Colon (tissue), 2 donors: ENCODE results near the gene ISOC1.

Source experiments
- FAIRE-seq: peaks from 2 replicates; lab custom pipeline; 2012; peaks lifted over from hg19 to GRCh38; lab: Jason Lieb, UNC
- donor health status: control.
- donor health status: control.

ISOC1 gene

DNA sequence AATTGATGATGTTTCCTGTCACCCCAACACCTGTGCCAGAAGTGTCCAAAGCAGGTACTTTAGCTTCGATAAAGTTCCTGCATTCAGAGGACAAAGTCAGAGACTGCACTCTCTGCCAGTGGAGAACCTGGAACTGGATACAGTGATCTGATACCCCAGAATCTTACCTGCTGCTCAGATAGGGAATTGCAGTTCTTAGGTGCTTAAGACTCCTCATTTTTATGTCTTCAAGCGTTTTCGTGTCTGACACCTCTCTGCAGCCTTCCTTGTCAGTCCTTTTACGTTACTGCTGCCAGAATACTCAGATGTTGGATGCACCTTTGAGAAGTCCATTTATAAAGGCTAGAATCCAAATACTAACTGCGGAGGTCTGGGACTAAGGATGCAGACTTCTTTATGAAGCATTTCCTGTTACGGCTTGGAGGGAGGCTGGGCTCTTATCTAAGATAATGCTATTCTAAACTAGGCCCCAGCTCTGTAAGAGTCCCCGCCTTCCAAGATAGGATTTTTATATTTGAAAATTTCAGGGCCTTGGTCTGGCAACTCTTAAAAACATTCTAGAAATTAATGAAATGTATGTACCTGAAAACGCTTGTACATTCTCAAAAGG is 1.9 kb downstream of the ISOC1 start:
- no peak for FAIRE-seq

DNA sequence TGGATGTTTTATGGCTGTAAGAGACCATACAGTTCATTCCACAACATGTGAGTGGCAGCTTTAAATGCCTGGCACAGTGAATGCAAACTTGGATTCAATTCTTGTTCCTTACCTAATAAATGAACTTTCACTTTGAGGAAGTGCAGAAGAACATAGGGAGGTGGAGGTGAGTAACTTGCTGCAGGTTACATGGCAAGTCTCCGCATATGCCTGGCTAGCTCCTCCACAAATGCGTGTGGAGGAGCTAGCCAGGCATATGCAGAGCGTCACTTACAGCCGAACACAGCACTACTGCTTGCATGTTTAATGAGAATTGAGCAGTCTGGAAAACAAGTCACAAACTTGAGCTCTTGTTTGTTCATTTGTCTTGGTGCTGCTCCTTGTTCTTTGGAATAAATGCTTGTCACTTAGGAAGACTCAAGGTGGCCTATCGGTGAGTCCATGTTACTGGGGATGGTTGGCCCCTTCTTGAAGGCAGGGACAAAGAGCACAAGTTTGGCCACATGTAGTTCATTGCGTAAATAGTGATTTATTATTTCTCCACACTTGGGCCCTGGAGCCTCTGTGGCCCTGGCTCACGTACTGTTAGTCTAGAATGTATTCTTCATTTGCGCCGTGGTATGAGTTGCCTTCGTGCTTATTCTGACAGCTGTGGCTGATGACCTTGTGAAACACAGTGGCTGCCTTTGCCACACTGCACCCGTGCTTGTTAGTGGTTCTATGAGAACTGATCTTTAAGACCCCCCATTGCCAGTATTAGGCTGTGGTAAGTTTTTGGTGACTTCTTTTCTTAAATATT is 3.1 kb downstream of the ISOC1 start:
- no peak for FAIRE-seq

DNA sequence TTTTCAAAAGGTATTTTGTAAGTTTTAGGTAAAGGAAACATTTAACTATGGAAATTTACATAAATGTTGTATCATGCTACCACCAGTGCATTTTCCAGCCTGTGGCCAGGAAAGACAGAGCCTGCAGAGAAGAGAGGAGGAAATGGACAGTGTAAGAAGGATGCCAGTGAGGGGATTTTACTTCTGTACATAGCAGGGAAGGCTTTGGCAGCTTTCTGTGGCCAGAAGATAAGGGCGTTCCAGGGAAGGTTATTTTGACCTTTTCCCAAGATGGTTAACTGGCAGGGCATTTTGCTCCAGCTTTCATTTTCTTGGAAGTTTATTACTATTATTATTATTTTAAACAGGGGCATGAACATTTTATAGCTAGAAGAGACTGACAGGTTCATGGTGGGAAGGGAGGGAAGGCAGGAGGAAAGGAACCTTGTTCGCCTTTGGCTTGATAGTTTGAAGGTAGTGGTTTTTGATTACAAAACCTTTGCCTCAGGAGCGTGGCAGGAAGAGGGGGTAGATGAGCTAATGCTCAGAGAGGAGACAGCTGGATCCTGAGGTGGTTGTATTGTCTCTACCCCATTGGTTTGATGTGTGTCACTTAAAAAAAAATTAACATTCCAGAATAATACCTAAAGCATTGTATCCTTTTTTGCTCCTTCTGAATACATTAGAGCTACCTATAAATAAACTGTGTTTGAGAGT is 4.1 kb downstream of the ISOC1 start:
- FAIRE-seq = no peak

GRCh38 chr5:129099184-129099569 is 4.6 kb downstream of the ISOC1 start:
- no peak for FAIRE-seq

- no peak for FAIRE-seq
These were observed 7.2 kb downstream of the ISOC1 start for GRCh38 chr5:129101794-129102193.

DNA sequence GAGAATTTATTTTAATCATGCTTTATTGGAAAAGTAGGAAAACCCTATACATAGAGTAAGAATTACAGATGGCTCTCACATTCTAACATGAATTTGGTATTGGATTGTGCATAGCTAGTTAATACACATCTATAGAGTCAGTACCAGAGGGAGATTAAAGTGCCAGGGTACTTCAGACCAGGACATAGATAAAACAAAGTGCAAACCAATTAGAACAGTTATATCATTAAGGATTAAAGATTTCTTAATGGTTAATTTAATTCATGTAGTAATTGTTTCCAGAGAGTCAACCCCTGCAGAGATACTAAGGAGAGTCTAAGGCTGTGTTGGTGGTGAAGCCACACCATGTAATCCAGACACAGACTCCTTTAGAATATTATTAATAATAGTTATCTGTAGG is 8.8 kb downstream of the ISOC1 start:
- no peak for FAIRE-seq

GRCh38 chr5:129104915-129105455 is 10.4 kb downstream of the ISOC1 start:
- FAIRE-seq = no peak

- no peak for FAIRE-seq
These were observed 13.1 kb downstream of the ISOC1 start for GRCh38 chr5:129107637-129108036.

DNA sequence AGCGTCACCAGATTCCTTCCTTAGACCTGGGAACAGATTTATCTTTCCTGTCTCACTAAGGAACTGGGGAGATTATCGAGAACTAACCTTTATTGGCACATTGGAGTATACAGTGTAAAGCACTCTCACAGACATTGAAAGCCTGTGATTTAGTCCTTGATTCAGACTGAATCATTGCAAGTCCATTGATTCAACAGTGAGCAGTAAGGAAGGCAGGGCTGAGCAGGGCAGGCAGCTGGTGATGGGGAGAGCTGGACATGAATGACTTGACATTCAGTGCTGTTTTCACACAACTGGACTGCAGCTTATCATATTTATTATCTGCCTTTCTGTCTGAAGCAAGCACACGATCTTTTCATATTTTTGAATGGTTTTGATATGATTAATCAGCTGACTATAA is 16.2 kb downstream of the ISOC1 start:
- no peak for FAIRE-seq

DNA sequence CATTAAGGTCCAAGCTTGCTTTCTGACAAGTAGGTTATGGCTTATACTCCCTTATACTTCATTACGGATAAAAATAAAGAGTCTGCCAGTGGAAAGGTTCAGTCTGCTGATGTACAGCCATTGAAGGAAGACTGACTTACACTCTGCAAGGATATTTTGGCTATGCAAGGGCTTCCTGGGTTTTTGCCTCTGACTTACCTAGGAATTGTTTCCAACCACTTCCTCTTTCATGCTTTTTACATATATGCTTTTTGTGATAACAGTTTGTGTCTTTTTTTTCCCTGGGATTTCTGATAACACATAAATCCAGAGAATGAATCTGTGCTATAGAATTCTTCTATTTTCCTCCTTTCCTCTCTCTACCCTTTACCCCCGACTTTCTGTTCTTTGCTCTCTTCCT is 16.8 kb downstream of the ISOC1 start:
- no peak for FAIRE-seq

- FAIRE-seq = no peak
These were observed 17.7 kb downstream of the ISOC1 start for GRCh38 chr5:129112295-129112694.

- no peak for FAIRE-seq
These were observed 19.3 kb downstream of the ISOC1 start for GRCh38 chr5:129113867-129114266.

DNA sequence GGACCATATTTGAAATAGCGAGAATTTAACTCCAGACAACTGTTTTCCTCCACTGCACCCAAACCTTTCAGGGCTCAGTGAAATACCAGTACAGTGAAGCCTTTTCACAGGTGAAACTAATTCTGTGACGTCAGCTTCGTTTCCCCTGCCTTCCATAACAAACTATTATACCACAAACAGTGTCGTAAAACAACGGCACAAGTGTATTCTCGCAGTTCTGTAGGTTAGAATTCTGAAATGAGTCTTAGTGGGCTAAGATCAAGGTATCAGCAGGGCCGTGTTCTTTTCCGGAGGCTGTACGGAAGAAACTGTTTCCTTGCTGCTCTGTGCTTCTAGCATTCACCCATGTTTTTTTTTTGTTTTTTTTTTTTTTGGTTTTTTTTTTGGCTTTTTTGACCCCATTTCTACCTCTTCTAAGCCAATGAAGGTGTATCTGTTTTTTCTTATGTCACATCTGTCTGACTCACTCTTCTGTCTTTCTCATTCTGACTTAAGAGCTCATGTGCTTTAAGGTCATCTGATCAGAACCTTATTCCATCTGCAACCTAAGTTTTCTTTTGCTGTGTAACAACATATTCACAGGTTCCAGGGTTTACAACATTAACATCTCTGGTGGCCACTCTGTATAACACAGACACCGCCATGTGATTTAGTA is 20.1 kb downstream of the ISOC1 start:
- no peak for FAIRE-seq

GRCh38 chr5:129115680-129116079 is 21.1 kb downstream of the ISOC1 start:
- FAIRE-seq = no peak

DNA sequence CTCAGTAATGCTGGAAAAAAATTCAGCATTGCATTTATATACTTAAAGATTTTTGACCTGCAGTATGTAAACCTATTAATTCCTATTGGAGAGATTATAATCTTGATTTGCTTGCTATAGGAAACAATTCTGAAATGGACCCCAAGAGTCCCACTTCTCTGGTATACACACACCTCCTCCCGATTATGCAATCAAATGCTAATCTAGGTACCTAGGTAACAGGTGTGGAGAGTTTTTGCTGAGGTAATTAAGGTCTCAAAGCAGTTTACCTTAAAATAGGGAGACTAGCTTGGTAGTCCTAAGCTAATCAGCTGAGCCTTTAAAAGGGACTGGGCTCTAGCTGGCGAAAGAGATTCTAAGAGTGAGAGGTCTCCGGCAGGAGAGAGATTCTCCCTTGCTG is 22.2 kb downstream of the ISOC1 start:
- no peak for FAIRE-seq

DNA sequence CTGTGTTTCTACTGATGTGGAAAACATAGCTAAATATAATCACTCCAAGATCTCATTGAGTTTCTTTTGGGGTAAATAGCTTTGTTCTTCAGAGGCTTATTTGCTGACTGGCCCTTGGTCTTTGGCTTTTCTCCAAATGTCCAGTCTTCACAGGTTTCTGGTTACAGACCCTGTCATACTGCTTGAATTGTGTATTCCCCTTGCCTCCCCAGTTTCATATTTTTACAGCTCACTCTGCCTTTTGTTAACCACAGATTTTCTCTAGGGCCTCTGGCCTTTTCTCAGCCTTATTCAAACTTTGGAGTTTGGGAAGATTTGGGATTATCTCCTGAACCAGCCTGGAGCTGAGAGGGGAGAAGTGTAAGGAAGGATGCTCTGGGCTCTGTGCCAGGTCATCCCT is 23.9 kb downstream of the ISOC1 start:
- no peak for FAIRE-seq

DNA sequence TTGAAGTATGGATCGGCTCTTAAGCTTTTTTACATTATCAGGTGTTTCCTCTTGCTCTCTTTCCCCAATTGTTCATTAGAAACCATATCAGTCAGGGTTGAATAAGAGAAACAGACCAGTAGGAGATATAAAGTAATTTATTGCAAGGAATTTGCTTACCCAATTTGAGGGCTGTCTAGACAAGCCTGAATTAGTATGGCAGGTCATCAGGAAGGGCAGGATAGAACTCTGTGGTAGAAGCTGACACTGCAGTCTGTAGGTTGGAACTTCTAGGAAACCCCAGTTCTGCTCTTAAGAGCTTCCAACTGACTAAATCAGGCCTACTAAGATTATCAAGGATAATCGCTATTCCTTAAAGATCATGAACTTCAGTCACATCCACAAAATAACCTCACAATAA is 24.3 kb downstream of the ISOC1 start:
- FAIRE-seq = no peak

DNA sequence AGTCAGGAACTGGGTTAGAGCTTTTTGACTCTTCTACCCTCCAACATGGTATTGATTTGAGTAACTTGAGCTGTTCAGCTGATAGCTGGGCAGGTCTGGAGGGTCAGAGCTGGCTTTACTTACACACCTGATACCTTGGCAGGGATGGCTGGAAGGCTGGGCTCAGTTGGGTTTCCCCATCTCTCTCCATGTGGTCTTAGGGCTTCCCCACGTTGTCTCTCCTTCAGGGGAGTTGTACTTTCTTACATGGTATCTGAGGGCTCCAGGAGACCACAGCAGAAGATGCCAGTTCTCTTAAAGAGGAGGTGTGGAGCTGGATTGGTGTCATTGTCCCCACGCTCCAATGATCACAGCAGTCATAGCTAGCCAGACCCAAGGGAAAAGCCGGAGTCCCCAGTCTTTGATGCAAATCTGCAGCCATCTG is 25.6 kb downstream of the ISOC1 start:
- no peak for FAIRE-seq

GRCh38 chr5:129122560-129122959 is 28.0 kb downstream of the ISOC1 start:
- FAIRE-seq = no peak

DNA sequence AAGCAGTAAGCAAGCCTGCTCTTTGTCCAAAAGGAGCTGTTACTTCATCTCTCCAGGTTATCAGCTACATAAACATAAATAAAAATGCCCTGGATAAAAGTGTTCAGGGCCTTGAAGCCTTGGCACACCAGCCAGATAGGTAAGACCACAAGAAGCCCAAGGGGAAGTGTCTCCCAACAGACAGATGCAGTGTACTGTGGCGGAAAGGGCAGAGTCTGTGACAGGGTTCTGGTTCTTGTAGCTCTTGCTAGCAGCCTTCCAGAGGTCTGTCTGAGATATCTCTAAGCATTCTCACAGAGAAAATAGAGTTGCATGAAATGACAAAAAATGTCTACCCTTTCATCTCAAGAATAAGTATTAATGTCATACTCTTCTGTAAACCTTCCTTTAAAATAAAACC is 30.1 kb downstream of the ISOC1 start:
- FAIRE-seq = no peak

- FAIRE-seq = no peak
These were observed 31.3 kb downstream of the ISOC1 start for GRCh38 chr5:129125819-129126218.

DNA sequence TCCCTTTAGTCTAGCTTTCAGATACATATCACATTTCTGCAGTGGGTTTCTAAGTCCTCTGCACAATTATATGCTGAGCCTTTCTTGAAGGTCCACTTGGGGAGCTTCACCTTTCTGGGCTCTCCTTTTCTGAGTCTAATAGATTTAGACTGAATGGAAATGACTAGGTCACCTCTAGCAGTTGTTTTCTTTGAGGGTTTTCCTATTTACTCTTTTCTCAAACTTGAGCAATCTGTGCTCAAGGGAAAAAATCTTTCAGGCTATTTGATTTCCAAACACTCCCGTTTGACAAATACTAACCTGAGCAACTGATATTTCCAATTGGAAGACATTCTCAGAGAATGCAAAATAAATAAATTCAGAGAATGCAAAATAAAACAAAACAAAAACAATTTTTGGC is 39.0 kb downstream of the ISOC1 start:
- no peak for FAIRE-seq

GRCh38 chr5:129135633-129136032 is 41.1 kb downstream of the ISOC1 start:
- no peak for FAIRE-seq
